Panc1 (cell line): ENCODE data around the gene DPYSL3. TPM values are rescaled to one million over a fixed set of nuclear protein-coding genes. Genes with fewer than 3 reads are reported as not detected.

ENCODE experiments used
- ATAC-seq: fragments of 200-7000 bp; cut with Tn5 transposase; 2 replicates; pipeline ENCODE4 v1.9.1; 2020; ENCODE audit warnings: mild to moderate bottlenecking, moderate library complexity
- BruUV-seq: library from RNA; stranded (reverse); fragments of 400-500 nt; replicated peaks from 2 replicates; lab custom pipeline; 2021; lab: Mats Ljungman, UMichigan
- CTCF ChIA-PET: fragments of 300-600 bp; sonication (Branson Sonifier 250); formaldehyde crosslinking; loops from one replicate; lab custom pipeline; 2022; ENCODE audit warnings: antibody characterized with exemption; lab: Charles Lee
- POLR2A ChIA-PET: fragments of 300-600 bp; sonication (Branson Sonifier 250); formaldehyde crosslinking; loops from one replicate; lab custom pipeline; 2022; ENCODE audit warnings: antibody characterized with exemption; lab: Charles Lee
- DNase-seq: peaks from one replicate; pipeline ENCODE4 v3.0.0-alpha.2; 2010; ENCODE audit warnings: low read depth, low spot score
- H3K27ac ChIP-seq: 2 replicates; pipeline ENCODE4 v1.5.1; 2011; ENCODE audit warnings: mild to moderate bottlenecking, low read length, inconsistent platforms
- H3K27me3 ChIP-seq: fragments of 200-500 bp; sonication (Bioruptor generic); 2 replicates; pipeline ENCODE4 v1.6.0; 2014; ENCODE audit warnings: low read length, inconsistent platforms; ENCODE audit not compliant: control insufficient read depth, insufficient read depth
- H3K36me3 ChIP-seq: fragments of 200-500 bp; sonication (Bioruptor generic); 2 replicates; pipeline ENCODE4 v1.5.1; 2014; ENCODE audit warnings: inconsistent platforms, mild to moderate bottlenecking, low read length, moderate library complexity; ENCODE audit not compliant: control insufficient read depth, insufficient read depth
- H3K4me1 ChIP-seq: 2 replicates; pipeline ENCODE4 v1.5.1; 2011; ENCODE audit warnings: inconsistent platforms, mild to moderate bottlenecking, low read length, moderate library complexity; ENCODE audit not compliant: control insufficient read depth, insufficient read depth
- H3K4me3 ChIP-seq, 2 experiments: 2 replicates each; pipeline ENCODE4 v1.5.1; 2011 to 2012; ENCODE audit warnings: low read depth in 2 of 2, low read length in 2 of 2, mild to moderate bottlenecking in 2 of 2, inconsistent platforms in 1 of 2, moderate library complexity in 1 of 2
- H3K9me3 ChIP-seq: fragments of 200-500 bp; sonication (Bioruptor generic); 2 replicates; pipeline ENCODE4 v1.5.1; 2014; ENCODE audit warnings: low read depth, mild to moderate bottlenecking, inconsistent platforms, low read length, moderate library complexity; ENCODE audit not compliant: control insufficient read depth, insufficient read depth
- POLR2AphosphoS5 ChIP-seq: IDR thresholded peaks from 2 replicates; pipeline ENCODE4 v1.6.1; 2012; ENCODE audit warnings: mild to moderate bottlenecking, low read depth, low read length, moderate library complexity
- SIN3A ChIP-seq: IDR thresholded peaks from 2 replicates; pipeline ENCODE4 v1.6.1; 2012; ENCODE audit warnings: low read depth, mild to moderate bottlenecking, low read length, moderate library complexity, borderline replicate concordance; ENCODE audit not compliant: insufficient read depth
- TCF7L2 ChIP-seq: IDR thresholded peaks from 2 replicates; pipeline ENCODE4 v1.6.1; 2011; ENCODE audit warnings: mild to moderate bottlenecking, low read depth, low read length, inconsistent platforms
- in situ Hi-C: cut with HindIII; loops from 2 replicates; pipeline ENCODE4 v1.10.0; 2016; ENCODE audit warnings: low sequenced_read_pairs, low pct_unique_long_range_greater_than_20kb
- intact Hi-C: fragments of 100-400 bp; cut with micrococcal nuclease; formaldehyde crosslinking; loops from one replicate; pipeline ENCODE4 v1.10.0; 2022; ENCODE audit not compliant: unreplicated experiment
- total RNA-seq: library from RNA; stranded (reverse); gene quantifications from one replicate; pipeline ENCODE4 v1.2.1, GENCODE V29; 2021; ENCODE audit not compliant: unreplicated experiment
- TF ChIP-seq, protein P1 (sequence below), 2 experiments: IDR thresholded peaks; 2 replicates each; pipeline ENCODE4 v1.6.1; 2011 to 2012; ENCODE audit warnings: low read depth in 2 of 2, control low read depth in 1 of 2, low read length in 1 of 2, mild to moderate bottlenecking in 1 of 2, moderate library complexity in 1 of 2; ENCODE audit not compliant: insufficient read depth in 1 of 2
- TF ChIP-seq, protein P2 (sequence below): fragments of 450-650 bp; IDR thresholded peaks from 2 replicates; pipeline ENCODE4 v1.5.1; 2017; ENCODE audit warnings: mild to moderate bottlenecking

The DPYSL3 gene
- total RNA-seq, 1 experiment from 2014 or later = 1.1 TPM

DNA sequence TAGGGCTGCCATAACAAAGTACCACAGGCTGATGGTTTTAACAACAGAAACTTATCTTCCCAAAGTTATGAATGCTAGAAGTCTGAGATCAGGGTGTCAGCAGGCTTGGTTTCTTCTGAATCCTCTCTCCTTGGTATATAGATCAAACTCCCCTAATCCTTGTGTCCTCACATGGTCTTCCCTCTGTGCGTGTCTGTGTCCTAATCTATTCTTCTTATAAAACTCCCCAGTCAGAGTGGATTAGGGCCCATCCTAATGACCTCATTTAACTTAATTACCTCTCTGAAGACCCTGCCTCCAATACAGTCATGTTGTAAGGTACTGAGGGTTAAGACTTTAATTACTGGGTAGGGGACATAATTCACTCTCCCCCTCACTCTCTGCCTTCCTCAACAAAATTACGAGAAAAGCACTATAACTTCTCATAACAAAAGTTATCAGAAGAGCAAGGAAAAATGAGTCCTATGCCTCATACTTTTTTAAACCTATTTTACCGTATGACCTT, 68.6 kb downstream of the DPYSL3 start:
- POLR2A ChIA-PET = no interaction called here
- DNase-seq = no peak
- no peaks in the 10 kb centered on the region for H3K36me3 ChIP-seq
- no peak overlapping the region for H3K27ac ChIP-seq
- in situ Hi-C loops = no loop called here
- CTCF ChIA-PET = no interaction called here
- TF ChIP-seq POLR2AphosphoS5 (no peak), SIN3A (no peak), TCF7L2 (no peak)
- TF ChIP-seq, protein P1, sequence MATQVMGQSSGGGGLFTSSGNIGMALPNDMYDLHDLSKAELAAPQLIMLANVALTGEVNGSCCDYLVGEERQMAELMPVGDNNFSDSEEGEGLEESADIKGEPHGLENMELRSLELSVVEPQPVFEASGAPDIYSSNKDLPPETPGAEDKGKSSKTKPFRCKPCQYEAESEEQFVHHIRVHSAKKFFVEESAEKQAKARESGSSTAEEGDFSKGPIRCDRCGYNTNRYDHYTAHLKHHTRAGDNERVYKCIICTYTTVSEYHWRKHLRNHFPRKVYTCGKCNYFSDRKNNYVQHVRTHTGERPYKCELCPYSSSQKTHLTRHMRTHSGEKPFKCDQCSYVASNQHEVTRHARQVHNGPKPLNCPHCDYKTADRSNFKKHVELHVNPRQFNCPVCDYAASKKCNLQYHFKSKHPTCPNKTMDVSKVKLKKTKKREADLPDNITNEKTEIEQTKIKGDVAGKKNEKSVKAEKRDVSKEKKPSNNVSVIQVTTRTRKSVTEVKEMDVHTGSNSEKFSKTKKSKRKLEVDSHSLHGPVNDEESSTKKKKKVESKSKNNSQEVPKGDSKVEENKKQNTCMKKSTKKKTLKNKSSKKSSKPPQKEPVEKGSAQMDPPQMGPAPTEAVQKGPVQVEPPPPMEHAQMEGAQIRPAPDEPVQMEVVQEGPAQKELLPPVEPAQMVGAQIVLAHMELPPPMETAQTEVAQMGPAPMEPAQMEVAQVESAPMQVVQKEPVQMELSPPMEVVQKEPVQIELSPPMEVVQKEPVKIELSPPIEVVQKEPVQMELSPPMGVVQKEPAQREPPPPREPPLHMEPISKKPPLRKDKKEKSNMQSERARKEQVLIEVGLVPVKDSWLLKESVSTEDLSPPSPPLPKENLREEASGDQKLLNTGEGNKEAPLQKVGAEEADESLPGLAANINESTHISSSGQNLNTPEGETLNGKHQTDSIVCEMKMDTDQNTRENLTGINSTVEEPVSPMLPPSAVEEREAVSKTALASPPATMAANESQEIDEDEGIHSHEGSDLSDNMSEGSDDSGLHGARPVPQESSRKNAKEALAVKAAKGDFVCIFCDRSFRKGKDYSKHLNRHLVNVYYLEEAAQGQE (IDR thresholded peaks at IDR 0.05; ENCODE audit: insufficient read depth in 1 of 2, low read depth in 2 of 2, low read length in 1 of 2) = no peak
- TF ChIP-seq, protein P2, sequence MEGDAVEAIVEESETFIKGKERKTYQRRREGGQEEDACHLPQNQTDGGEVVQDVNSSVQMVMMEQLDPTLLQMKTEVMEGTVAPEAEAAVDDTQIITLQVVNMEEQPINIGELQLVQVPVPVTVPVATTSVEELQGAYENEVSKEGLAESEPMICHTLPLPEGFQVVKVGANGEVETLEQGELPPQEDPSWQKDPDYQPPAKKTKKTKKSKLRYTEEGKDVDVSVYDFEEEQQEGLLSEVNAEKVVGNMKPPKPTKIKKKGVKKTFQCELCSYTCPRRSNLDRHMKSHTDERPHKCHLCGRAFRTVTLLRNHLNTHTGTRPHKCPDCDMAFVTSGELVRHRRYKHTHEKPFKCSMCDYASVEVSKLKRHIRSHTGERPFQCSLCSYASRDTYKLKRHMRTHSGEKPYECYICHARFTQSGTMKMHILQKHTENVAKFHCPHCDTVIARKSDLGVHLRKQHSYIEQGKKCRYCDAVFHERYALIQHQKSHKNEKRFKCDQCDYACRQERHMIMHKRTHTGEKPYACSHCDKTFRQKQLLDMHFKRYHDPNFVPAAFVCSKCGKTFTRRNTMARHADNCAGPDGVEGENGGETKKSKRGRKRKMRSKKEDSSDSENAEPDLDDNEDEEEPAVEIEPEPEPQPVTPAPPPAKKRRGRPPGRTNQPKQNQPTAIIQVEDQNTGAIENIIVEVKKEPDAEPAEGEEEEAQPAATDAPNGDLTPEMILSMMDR = no peak
- no peaks in the 10 kb centered on the region for H3K4me1 ChIP-seq
- no peak overlapping the region for H3K4me3 ChIP-seq
- no TSS peak for BruUV-seq
- peaks cover 4% of the 10 kb centered on the region; the same call in 1 of the 2 replicates for H3K27me3 ChIP-seq
- ATAC-seq = no peak
- H3K9me3 ChIP-seq = no peaks in the 10 kb centered on the region
- intact Hi-C loops = no loop called here

DNA sequence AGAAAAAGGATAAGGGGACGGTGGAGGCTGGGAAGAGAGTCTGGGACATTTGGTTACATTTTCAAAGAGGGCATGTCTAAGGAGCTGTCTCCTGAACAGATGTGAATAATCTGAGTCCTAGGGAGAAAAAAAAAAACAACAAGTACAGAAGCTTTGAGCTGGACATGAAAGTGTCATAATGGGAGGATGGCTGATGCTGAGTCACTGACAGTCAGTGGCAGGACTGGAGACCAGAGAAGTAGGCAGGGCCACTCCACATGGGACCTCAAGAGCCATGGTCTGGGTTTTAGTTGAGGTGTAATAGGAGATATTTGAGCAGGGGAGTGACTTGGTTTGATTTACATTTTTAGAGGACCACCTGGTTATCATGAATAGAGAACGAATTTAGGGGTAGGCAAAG, 70.6 kb downstream of the DPYSL3 start:
- Histone ChIP-seq H3K27me3 (peaks cover 4% of the 10 kb centered on the region; the same call in 1 of the 2 replicates), H3K9me3 (no peaks in the 10 kb centered on the region), H3K4me3 (no peak overlapping the region), H3K27ac (no peak overlapping the region), H3K4me1 (no peaks in the 10 kb centered on the region), H3K36me3 (no peaks in the 10 kb centered on the region)
- ATAC-seq (no peak), DNase-seq (no peak)
- POLR2A ChIA-PET = no interaction called here
- in situ Hi-C loops = no loop called here
- intact Hi-C loops = no loop called here
- CTCF ChIA-PET = no interaction called here
- no TSS peak for BruUV-seq
- TF ChIP-seq, protein P1 (IDR thresholded peaks at IDR 0.05; ENCODE audit: insufficient read depth in 1 of 2, low read depth in 2 of 2, low read length in 1 of 2) = no peak
- TF ChIP-seq, protein P2 = no peak
- TF ChIP-seq TCF7L2 (no peak), SIN3A (no peak), POLR2AphosphoS5 (no peak)
